Parathyroid adenoma (tissue), 2 donors: ENCODE measurements around the gene DISP2.

Experiments used
- H2AFZ ChIP-seq: fragments of 300-600 bp; sonication (generic); one replicate; pipeline ENCODE4 v1.7.0; 2017; ENCODE audit warnings: antibody characterized with exemption, mild to moderate bottlenecking
- H3K27ac ChIP-seq: fragments of 300-600 bp; sonication (generic); one replicate; pipeline ENCODE4 v1.7.0; 2017
- H3K27me3 ChIP-seq: fragments of 300-600 bp; sonication (generic); one replicate; pipeline ENCODE4 v1.7.0; 2017; ENCODE audit warnings: low read length; ENCODE audit not compliant: control insufficient read depth, insufficient read depth
- H3K36me3 ChIP-seq: fragments of 300-600 bp; sonication (generic); one replicate; pipeline ENCODE4 v1.7.0; 2017; ENCODE audit warnings: low read length; ENCODE audit not compliant: control insufficient read depth, insufficient read depth
- H3K4me1 ChIP-seq: fragments of 300-600 bp; sonication (generic); one replicate; pipeline ENCODE4 v1.7.0; 2017; ENCODE audit warnings: control low read depth
- H3K4me2 ChIP-seq: fragments of 300-600 bp; sonication (generic); one replicate; pipeline ENCODE4 v1.7.0; 2017; ENCODE audit warnings: low read length
- H3K4me3 ChIP-seq: fragments of 300-600 bp; sonication (generic); one replicate; pipeline ENCODE4 v1.7.0; 2017; ENCODE audit warnings: low read depth, low read length
- H3K79me2 ChIP-seq: fragments of 300-600 bp; sonication (generic); one replicate; pipeline ENCODE4 v1.7.0; 2017; ENCODE audit warnings: control low read depth
- H3K9ac ChIP-seq: fragments of 300-600 bp; sonication (generic); one replicate; pipeline ENCODE4 v1.7.0; 2017; ENCODE audit warnings: mild to moderate bottlenecking
- H3K9me3 ChIP-seq: fragments of 300-600 bp; sonication (generic); one replicate; pipeline ENCODE4 v1.7.0; 2017; ENCODE audit warnings: low read length; ENCODE audit not compliant: control insufficient read depth
- TF ChIP-seq, protein P1 (sequence below): fragments of 300-600 bp; sonication (generic); IDR thresholded peaks from one replicate; pipeline ENCODE4 v1.7.0; 2017; ENCODE audit warnings: antibody characterized with exemption, mild to moderate bottlenecking
- donor health status: primary hyperparathyroidism.

Gene DISP2

DNA sequence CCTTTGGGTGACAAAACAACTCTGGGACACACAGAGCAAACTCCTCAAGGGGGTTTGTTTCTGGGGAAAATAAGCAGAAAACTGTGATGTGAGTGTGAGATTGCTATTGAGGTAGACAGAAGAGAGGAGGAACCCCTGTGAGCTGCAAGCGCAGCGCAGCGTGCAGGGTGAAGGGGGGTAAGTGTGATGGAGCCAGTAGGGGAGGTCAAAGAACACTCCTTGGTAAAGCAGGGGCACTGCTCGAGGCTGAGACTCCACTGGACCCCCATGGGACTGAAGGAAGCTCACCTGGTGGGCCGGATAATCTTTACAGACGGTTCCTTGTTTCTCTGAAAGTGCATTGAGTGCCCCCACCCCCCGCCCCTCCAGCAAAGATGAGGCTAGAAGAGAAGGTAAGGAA lies 27.0 kb upstream of the DISP2 start:
- TF ChIP-seq, protein P1, sequence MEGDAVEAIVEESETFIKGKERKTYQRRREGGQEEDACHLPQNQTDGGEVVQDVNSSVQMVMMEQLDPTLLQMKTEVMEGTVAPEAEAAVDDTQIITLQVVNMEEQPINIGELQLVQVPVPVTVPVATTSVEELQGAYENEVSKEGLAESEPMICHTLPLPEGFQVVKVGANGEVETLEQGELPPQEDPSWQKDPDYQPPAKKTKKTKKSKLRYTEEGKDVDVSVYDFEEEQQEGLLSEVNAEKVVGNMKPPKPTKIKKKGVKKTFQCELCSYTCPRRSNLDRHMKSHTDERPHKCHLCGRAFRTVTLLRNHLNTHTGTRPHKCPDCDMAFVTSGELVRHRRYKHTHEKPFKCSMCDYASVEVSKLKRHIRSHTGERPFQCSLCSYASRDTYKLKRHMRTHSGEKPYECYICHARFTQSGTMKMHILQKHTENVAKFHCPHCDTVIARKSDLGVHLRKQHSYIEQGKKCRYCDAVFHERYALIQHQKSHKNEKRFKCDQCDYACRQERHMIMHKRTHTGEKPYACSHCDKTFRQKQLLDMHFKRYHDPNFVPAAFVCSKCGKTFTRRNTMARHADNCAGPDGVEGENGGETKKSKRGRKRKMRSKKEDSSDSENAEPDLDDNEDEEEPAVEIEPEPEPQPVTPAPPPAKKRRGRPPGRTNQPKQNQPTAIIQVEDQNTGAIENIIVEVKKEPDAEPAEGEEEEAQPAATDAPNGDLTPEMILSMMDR: no peak
- H3K36me3 ChIP-seq: no peaks in the 10 kb centered on the region
- H3K4me2 ChIP-seq: no peak overlapping the region
- H3K4me1 ChIP-seq: peaks cover 3% of the 10 kb centered on the region
- no peak overlapping the region for H3K27ac ChIP-seq
- H3K27me3 ChIP-seq: no peaks in the 10 kb centered on the region
- no peak overlapping the region for H3K4me3 ChIP-seq
- H3K79me2 ChIP-seq: no peaks in the 10 kb centered on the region
- no peaks in the 10 kb centered on the region for H3K9me3 ChIP-seq
- no peak overlapping the region for H3K9ac ChIP-seq
- H2AFZ ChIP-seq: no peak overlapping the region

DNA sequence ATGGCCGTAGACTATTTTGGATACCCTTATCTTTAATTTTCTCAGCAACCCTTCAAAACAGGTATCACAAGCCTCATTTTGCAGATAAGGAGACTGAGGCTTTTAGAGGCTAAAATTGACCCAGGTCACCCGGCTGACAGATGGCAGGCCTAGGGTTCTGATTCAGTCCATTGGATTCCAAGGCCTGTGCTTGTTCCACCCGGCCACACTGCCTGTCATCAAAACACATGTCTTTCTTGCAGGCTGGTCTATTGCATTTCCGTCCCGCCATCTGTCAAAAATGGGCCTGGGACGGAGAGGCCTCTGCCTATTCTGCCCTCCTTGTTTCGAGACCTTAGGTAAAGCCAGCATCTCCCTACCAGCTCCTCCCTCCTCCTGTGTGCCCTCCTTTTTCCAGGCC lies 26.4 kb upstream of the DISP2 start:
- TF ChIP-seq, protein P1: no peak
- Histone ChIP-seq H3K4me2 (no peak overlapping the region), H3K9ac (no peak overlapping the region), H3K27me3 (no peaks in the 10 kb centered on the region), H3K9me3 (no peaks in the 10 kb centered on the region), H3K79me2 (no peaks in the 10 kb centered on the region), H3K4me1 (peaks cover 3% of the 10 kb centered on the region), H3K4me3 (no peak overlapping the region), H3K27ac (no peak overlapping the region), H3K36me3 (no peaks in the 10 kb centered on the region), H2AFZ (no peak overlapping the region)

DNA sequence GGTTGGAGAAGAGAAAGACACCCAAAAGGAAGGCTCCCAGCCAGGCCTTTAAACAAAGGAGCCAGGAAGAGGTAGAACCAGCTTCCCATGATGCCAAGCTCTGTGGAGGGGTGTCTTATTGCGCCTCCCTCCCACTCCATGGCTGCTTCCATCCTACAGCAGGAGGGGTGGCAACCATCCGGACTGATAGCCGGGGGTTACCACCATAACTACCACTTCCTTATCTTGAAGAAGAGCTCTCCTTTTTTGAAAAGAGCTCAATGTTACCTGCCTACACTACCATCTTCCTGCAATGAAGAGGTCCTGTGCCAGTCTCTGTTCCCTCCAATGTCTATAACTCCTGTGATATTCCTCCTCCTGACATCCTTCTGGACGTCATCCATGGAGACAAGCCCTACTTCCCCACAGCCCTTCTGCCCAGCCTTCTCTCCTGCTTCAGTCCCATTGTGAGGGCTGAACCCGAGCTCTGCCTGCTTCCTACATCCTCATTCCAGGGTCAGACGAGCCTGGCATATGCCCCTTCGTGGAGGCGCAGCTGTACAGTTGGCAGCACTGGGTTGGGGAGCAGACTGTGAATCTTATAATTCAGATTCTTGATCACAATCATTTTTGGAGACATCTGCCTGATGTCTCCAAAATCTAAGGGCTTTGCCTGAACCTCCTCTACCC lies 25.8 kb upstream of the DISP2 start:
- Histone ChIP-seq H3K27ac (no peak overlapping the region), H3K79me2 (no peaks in the 10 kb centered on the region), H3K4me3 (no peak overlapping the region), H3K4me2 (no peak overlapping the region), H3K4me1 (no peaks in the 10 kb centered on the region), H3K36me3 (no peaks in the 10 kb centered on the region), H3K9ac (no peak overlapping the region), H3K27me3 (no peaks in the 10 kb centered on the region), H3K9me3 (no peaks in the 10 kb centered on the region), H2AFZ (no peak overlapping the region)
- TF ChIP-seq, protein P1: no peak

DNA sequence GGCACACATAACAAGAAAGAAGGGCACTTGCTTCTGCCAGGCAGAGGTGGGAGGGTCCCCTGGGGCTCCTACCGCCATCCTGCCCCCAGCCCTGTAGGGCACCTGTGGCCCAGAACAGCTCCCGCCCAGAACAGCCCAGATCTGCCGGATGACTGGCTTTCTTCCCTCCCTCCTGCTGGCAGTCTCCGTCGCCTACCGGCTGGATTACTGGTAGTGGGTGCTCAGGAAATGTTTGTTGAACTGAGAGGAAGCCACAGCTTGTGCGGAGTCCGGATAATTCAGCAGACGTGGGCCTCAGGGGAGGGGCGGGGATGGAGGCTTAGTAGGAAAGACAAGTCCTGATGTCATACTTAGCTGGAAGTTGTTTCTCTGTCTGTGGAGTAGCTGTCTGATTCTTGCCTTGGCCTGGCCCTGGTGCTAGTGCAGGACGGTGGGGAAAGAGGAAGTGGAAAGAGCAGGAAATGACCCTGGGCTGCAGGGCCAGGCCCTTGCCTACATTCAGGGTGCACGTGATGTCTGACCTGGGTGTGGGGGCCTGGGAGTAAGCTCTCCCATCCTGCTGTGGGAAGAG lies 24.0 kb upstream of the DISP2 start:
- Histone ChIP-seq H3K4me1 (peaks cover 8% of the 10 kb centered on the region), H3K4me3 (no peak overlapping the region), H2AFZ (no peak overlapping the region), H3K9ac (no peak overlapping the region), H3K27ac (peak overlapping the region; percentile 68), H3K36me3 (no peaks in the 10 kb centered on the region), H3K27me3 (no peaks in the 10 kb centered on the region), H3K79me2 (peaks cover 7% of the 10 kb centered on the region), H3K4me2 (no peak overlapping the region), H3K9me3 (no peaks in the 10 kb centered on the region)
- TF ChIP-seq, protein P1: no peak

- no peaks in the 10 kb centered on the region for H3K9me3 ChIP-seq
- peaks cover 13% of the 10 kb centered on the region for H3K4me1 ChIP-seq
- no peak overlapping the region for H3K9ac ChIP-seq
- no peak overlapping the region for H3K4me2 ChIP-seq
- peaks cover 11% of the 10 kb centered on the region for H3K79me2 ChIP-seq
- no peaks in the 10 kb centered on the region for H3K27me3 ChIP-seq
- H3K27ac ChIP-seq: peak overlapping the region; percentile 68
- H2AFZ ChIP-seq: no peak overlapping the region
- TF ChIP-seq, protein P1: no peak
- no peaks in the 10 kb centered on the region for H3K36me3 ChIP-seq
- no peak overlapping the region for H3K4me3 ChIP-seq
These were observed 23.5 kb upstream of the DISP2 start for GRCh38 chr15:40334541-40334940.
